Ovary (tissue), 9 donors: ENCODE results near the gene PGAP3. TPM values are rescaled to one million over a fixed set of nuclear protein-coding genes. Genes with fewer than 3 reads are reported as not detected.

Experiments used
- DNase-seq, 5 donors: peaks; one replicate each; pipeline ENCODE4 v3.0.0-alpha.2; 2019 to 2020
- H3K27ac ChIP-seq, 2 donors: fragments of 200-600 bp; one replicate each; pipeline versions ENCODE4 v1.5.1 to v1.8.0; 2019 to 2022
- H3K27me3 ChIP-seq: fragments of 200-600 bp; one replicate; pipeline ENCODE4 v1.8.0; 2022
- H3K36me3 ChIP-seq: fragments of 200-600 bp; sonication (generic); one replicate; pipeline ENCODE4 v1.5.1; 2019
- H3K4me1 ChIP-seq: one replicate; pipeline ENCODE4 v1.8.1; 2013; ENCODE audit warnings: mild to moderate bottlenecking, moderate library complexity; ENCODE audit not compliant: insufficient read depth
- H3K4me3 ChIP-seq: fragments of 200-600 bp; sonication (generic); one replicate; pipeline ENCODE4 v1.5.1; 2017
- H3K9me3 ChIP-seq, 2 donors: fragments of 200-600 bp in 1 of 2; sonication (generic) in 1 of 2; one replicate each; pipeline versions ENCODE4 v1.5.1 to v1.8.1; 2013 to 2019; ENCODE audit warnings: mild to moderate bottlenecking in 1 of 2, moderate library complexity in 1 of 2
- EP300 ChIP-seq: sonication (generic); formaldehyde crosslinking; IDR thresholded peaks from one replicate; pipeline ENCODE4 v1.6.1; 2017; ENCODE audit warnings: antibody characterized with exemption
- POLR2A ChIP-seq: fragments of 450-650 bp; IDR thresholded peaks from one replicate; pipeline ENCODE4 v1.6.1; 2017; ENCODE audit warnings: antibody characterized with exemption, mild to moderate bottlenecking, moderate library complexity
- WGBS, 3 donors: extraction: QIAGEN DNeasy Blood & Tissue Kit in 1 of 3; methylation state at CpG; one replicate each; pipeline versions ENCODE4 v1.1.5 to v1.1.7; 2013 to 2017; 5-methylcytosine and 5-hydroxymethylcytosine counted together
- intact Hi-C, 4 donors: fragments of 100-400 bp; cut with DNase I; formaldehyde crosslinking; loops; one replicate each; pipeline versions ENCODE4 v1.11.0 to v1.15.1; 2022 to 2023
- polyA plus RNA-seq, 2 donors: library from polyadenylated mRNA; stranded (reverse); fragments of 200-250 nt in 1 of 2; fragments of 350-450 nt in 1 of 2; fragmentation: Illumina TruSeq in 1 of 2; extraction: RNeasy Lipid Tissue Mini Kit (QIAGEN cat#74804) in 1 of 2; gene quantifications; one replicate each; pipeline ENCODE4 v1.2.3, GENCODE V29; 2013 to 2014
- total RNA-seq, 7 donors: library from RNA; depleted of rRNA in 2 of 7; stranded (reverse); fragments of >200 nt in 2 of 7; fragmentation: NEBNext Ultra II Directional in 3 of 7; extraction: Animal tissue kit (Norgen Biotek cat#: 25700) in 3 of 7; gene quantifications; one replicate each; pipeline versions ENCODE4 v1.1.0 to v1.2.4, GENCODE V29; 2016 to 2023
- TF ChIP-seq, protein P1 (sequence below), 3 donors: fragments of 450-650 bp in 2 of 3; fragments of 200-600 bp in 1 of 3; IDR thresholded peaks; one replicate each; pipeline versions ENCODE4 v1.5.1 to v1.8.0; 2016 to 2022; ENCODE audit warnings: antibody characterized with exemption in 3 of 3, mild to moderate bottlenecking in 1 of 3
- donor health status: DM: no; HTN: no; CAD: no; lungs with moderate emphysema.
- donor health status: DM: no; HTN: no; CAD: no.
- donor health status: Bipolar disorder and iron deficiency.
- donor health status: DM: yes; HTN: yes; CAD: no.
- donor health status: DM: no; HTN: no; CAD: no.
- donor health status: DM: yes; HTN: yes; CAD: no.

The PGAP3 gene
- total and polyA plus RNA-seq, 9 donors: 7.9 to 31.3 (median 19.6) TPM

GRCh38 chr17:39675390-39676082 is 12.3 kb downstream of the PGAP3 start:
- intact Hi-C loops: no loop called here
- WGBS, 3 donors: 77 to 83% (median 78%) methylated on average over 10 of the region's 10 CpGs
- no peak overlapping the region for H3K4me3 ChIP-seq

GRCh38 chr17:39674702-39675389 is 13.0 kb downstream of the PGAP3 start:
- peak in 1 of 5 donors; percentile 31 for DNase-seq
- Histone ChIP-seq H3K4me3 (no peak overlapping the region), H3K4me1 (no peaks in the 10 kb centered on the region), H3K27me3 (no peaks in the 10 kb centered on the region), H3K9me3 (no peaks in the 10 kb centered on the region), H3K36me3 (no peaks in the 10 kb centered on the region), H3K27ac (no peak overlapping the region)
- intact Hi-C loops: loop anchor here in 1 of 4 donors (5.0 kb wide), 1 partner anchor 53 kb away; no protein-coding TSS in a partner anchor
- WGBS, 3 donors: 40 to 45% (median 41%) methylated on average over 11 of the region's 11 CpGs
- TF ChIP-seq POLR2A: no peak
- no peak for TF ChIP-seq EP300
- TF ChIP-seq, protein P1, sequence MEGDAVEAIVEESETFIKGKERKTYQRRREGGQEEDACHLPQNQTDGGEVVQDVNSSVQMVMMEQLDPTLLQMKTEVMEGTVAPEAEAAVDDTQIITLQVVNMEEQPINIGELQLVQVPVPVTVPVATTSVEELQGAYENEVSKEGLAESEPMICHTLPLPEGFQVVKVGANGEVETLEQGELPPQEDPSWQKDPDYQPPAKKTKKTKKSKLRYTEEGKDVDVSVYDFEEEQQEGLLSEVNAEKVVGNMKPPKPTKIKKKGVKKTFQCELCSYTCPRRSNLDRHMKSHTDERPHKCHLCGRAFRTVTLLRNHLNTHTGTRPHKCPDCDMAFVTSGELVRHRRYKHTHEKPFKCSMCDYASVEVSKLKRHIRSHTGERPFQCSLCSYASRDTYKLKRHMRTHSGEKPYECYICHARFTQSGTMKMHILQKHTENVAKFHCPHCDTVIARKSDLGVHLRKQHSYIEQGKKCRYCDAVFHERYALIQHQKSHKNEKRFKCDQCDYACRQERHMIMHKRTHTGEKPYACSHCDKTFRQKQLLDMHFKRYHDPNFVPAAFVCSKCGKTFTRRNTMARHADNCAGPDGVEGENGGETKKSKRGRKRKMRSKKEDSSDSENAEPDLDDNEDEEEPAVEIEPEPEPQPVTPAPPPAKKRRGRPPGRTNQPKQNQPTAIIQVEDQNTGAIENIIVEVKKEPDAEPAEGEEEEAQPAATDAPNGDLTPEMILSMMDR (IDR thresholded peaks at IDR 0.05): no peak

More at GRCh38 chr17:39675390-39676082, 12.3 kb downstream of the PGAP3 start:
- H3K36me3 ChIP-seq: no peaks in the 10 kb centered on the region
- no peaks in the 10 kb centered on the region for H3K9me3 ChIP-seq
- H3K27ac ChIP-seq: no peak overlapping the region
- no peak for DNase-seq
- H3K27me3 ChIP-seq: no peaks in the 10 kb centered on the region
- TF ChIP-seq, protein P1 (IDR thresholded peaks at IDR 0.05): no peak
- TF ChIP-seq EP300 (no peak), POLR2A (no peak)
- H3K4me1 ChIP-seq: no peaks in the 10 kb centered on the region

DNA sequence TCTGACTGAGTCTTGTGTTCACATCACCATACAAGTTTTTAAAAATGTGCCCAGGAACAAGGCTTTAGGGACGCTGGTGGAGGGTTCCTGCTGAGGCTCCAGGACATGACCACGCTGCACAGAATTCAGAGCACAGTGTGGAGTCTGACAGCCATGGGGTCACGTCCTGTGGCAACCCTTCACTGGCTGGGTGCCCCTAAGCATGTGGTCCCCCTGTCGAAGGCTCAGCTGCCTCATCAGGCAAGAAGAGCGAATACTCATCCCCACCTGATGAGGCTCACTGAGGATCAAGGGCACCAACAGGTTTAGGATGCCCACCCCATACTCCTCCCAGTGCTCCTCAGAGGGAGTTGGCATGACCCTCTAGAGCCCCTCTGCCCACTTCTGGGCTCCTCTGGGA is 13.7 kb downstream of the PGAP3 start:
- Histone ChIP-seq H3K27ac (no peak overlapping the region), H3K9me3 (no peaks in the 10 kb centered on the region), H3K4me1 (no peaks in the 10 kb centered on the region), H3K36me3 (no peaks in the 10 kb centered on the region), H3K4me3 (no peak overlapping the region), H3K27me3 (no peaks in the 10 kb centered on the region)
- intact Hi-C loops: loop anchor here in 1 of 4 donors (5.0 kb wide), 1 partner anchor 52 kb away; no protein-coding TSS in a partner anchor
- no peak for TF ChIP-seq EP300
- WGBS, 3 donors: 77 to 78% (median 77%) methylated on average over 5 of the region's 5 CpGs
- no peak for DNase-seq

GRCh38 chr17:39673335-39674081 is 14.3 kb downstream of the PGAP3 start:
- Histone ChIP-seq H3K27me3 (no peaks in the 10 kb centered on the region), H3K4me3 (no peak overlapping the region), H3K36me3 (no peaks in the 10 kb centered on the region), H3K4me1 (no peaks in the 10 kb centered on the region), H3K27ac (no peak overlapping the region), H3K9me3 (no peaks in the 10 kb centered on the region)
- 68 to 76% (median 69%) methylated on average over 13 of the region's 13 CpGs for WGBS, 3 donors
- intact Hi-C loops: loop anchor here in 1 of 4 donors (5.0 kb wide), 1 partner anchor 51 kb away; no protein-coding TSS in a partner anchor
- DNase-seq: peak in 1 of 5 donors; percentile 25
- no peak for TF ChIP-seq POLR2A
- TF ChIP-seq EP300: no peak
- TF ChIP-seq, protein P1 (IDR thresholded peaks at IDR 0.05): no peak
